OCI-LY7 (cell line): Measurements from ENCODE around the gene AARS1. TPM values are rescaled to one million over a fixed set of nuclear protein-coding genes. Genes with fewer than 3 reads are reported as not detected.

Experiments
- BruUV-seq: library from RNA; stranded (reverse); fragments of 400-500 nt; replicated peaks from 2 replicates; lab custom pipeline; 2021; lab: Mats Ljungman, UMichigan
- CTCF ChIA-PET: fragments of 300-600 bp; sonication (Branson Sonifier 250); formaldehyde crosslinking; loops from one replicate; lab custom pipeline; 2022; ENCODE audit warnings: antibody characterized with exemption; ENCODE audit not compliant: unreplicated experiment; lab: Charles Lee
- POLR2A ChIA-PET: fragments of 300-600 bp; sonication (Branson Sonifier 250); formaldehyde crosslinking; loops from one replicate; lab custom pipeline; 2022; ENCODE audit warnings: antibody characterized with exemption; lab: Charles Lee
- DNase-seq: peaks from one replicate; pipeline ENCODE4 v3.0.0-alpha.2; 2015; ENCODE audit warnings: low spot score
- H2AFZ ChIP-seq: fragments of 200-600 bp; sonication (generic), shearing (Covaris generic); 2 replicates; pipeline ENCODE4 v1.6.1; 2014; ENCODE audit warnings: mild to moderate bottlenecking, antibody characterized with exemption, low read length, moderate library complexity
- H3K27ac ChIP-seq: fragments of 200-600 bp; sonication (generic); 2 replicates; pipeline ENCODE4 v1.5.1; 2014; ENCODE audit warnings: mixed run types, low read depth, mild to moderate bottlenecking, moderate library complexity, low read length, inconsistent platforms; ENCODE audit not compliant: poor library complexity, severe bottlenecking
- H3K36me3 ChIP-seq: fragments of 200-600 bp; sonication (generic); 2 replicates; pipeline ENCODE4 v1.6.1; 2014; ENCODE audit warnings: mild to moderate bottlenecking, antibody characterized with exemption, low read length, moderate library complexity, mixed read lengths; ENCODE audit not compliant: insufficient read depth
- H3K4me1 ChIP-seq: fragments of 200-600 bp; sonication (generic); 2 replicates; pipeline ENCODE4 v1.5.1; 2014; ENCODE audit warnings: mild to moderate bottlenecking, low read length; ENCODE audit not compliant: insufficient read depth, poor library complexity, severe bottlenecking
- H3K4me2 ChIP-seq: fragments of 200-600 bp; sonication (generic); 2 replicates; pipeline ENCODE4 v1.6.1; 2014; ENCODE audit warnings: mild to moderate bottlenecking, low read length
- H3K4me3 ChIP-seq: fragments of 200-600 bp; sonication (generic); 2 replicates; pipeline ENCODE4 v1.5.1; 2014; ENCODE audit warnings: mild to moderate bottlenecking, low read depth, low read length; ENCODE audit not compliant: poor library complexity, severe bottlenecking
- H3K79me2 ChIP-seq: fragments of 200-600 bp; sonication (generic); 2 replicates; pipeline ENCODE4 v1.6.1; 2016; ENCODE audit warnings: low read depth, mild to moderate bottlenecking, low read length, moderate library complexity, mixed read lengths; ENCODE audit not compliant: insufficient read depth
- H3K9me2 ChIP-seq: fragments of 200-600 bp; sonication (generic); 2 replicates; pipeline ENCODE4 v1.6.1; 2016; ENCODE audit warnings: mild to moderate bottlenecking, low read length, mixed read lengths; ENCODE audit not compliant: insufficient read depth
- H3K9me3 ChIP-seq: fragments of 200-600 bp; sonication (generic); 2 replicates; pipeline ENCODE4 v1.6.1; 2014; ENCODE audit warnings: mild to moderate bottlenecking, mixed run types, low read length, mixed read lengths
- H4K20me1 ChIP-seq: fragments of 200-600 bp; sonication (generic); 2 replicates; pipeline ENCODE4 v1.6.1; 2014; ENCODE audit warnings: mild to moderate bottlenecking, antibody characterized with exemption, low read length, moderate library complexity, mixed read lengths; ENCODE audit not compliant: insufficient read depth
- EZH2phosphoT487 ChIP-seq: fragments of 200-600 bp; sonication (generic); IDR thresholded peaks from 2 replicates; pipeline ENCODE4 v1.6.1; 2018; ENCODE audit warnings: low read depth, borderline replicate concordance, mild to moderate bottlenecking, mixed run types, antibody characterized with exemption, low read length, moderate library complexity, mixed read lengths
- intact Hi-C: fragments of 100-400 bp; cut with micrococcal nuclease; formaldehyde crosslinking; loops from one replicate; pipeline ENCODE4 v1.10.0; 2022; ENCODE audit not compliant: unreplicated experiment
- total RNA-seq, 2 experiments: library from RNA; depleted of rRNA in 1 of 2; stranded (reverse); fragments of >200 nt in 1 of 2; shearing (Covaris generic) in 1 of 2; gene quantifications; 2 replicates each; pipeline ENCODE4 v1.2.3, GENCODE V29; 2014 to 2022
- TF ChIP-seq, protein P1 (sequence below): fragments of 200-600 bp; sonication (generic); conservative IDR thresholded peaks from 2 replicates; pipeline ENCODE4 v1.5.1; 2014; ENCODE audit warnings: mild to moderate bottlenecking, antibody characterized with exemption, low read length, moderate library complexity, mixed read lengths

Gene AARS1
- total RNA-seq, 2 experiments from 2014 or later, result 182 to 259 TPM

DNA sequence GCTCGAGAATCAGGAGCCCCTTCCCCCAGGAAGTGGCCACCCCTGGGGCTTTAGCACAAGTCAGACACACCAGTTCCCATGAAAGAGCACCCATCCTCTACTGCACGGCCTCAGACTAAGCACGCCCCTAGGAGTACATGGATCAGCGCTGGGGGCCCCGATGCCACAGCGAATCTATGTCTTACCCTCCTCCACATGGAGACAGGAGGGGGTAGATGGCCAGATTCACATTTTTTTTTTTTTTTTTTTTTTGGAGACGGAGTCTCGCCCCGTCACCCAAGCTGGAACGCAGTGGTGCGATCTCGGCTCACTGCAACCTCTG, 34.4 kb downstream of the AARS1 start:
- TF ChIP-seq, protein P1, sequence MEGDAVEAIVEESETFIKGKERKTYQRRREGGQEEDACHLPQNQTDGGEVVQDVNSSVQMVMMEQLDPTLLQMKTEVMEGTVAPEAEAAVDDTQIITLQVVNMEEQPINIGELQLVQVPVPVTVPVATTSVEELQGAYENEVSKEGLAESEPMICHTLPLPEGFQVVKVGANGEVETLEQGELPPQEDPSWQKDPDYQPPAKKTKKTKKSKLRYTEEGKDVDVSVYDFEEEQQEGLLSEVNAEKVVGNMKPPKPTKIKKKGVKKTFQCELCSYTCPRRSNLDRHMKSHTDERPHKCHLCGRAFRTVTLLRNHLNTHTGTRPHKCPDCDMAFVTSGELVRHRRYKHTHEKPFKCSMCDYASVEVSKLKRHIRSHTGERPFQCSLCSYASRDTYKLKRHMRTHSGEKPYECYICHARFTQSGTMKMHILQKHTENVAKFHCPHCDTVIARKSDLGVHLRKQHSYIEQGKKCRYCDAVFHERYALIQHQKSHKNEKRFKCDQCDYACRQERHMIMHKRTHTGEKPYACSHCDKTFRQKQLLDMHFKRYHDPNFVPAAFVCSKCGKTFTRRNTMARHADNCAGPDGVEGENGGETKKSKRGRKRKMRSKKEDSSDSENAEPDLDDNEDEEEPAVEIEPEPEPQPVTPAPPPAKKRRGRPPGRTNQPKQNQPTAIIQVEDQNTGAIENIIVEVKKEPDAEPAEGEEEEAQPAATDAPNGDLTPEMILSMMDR, result no peak
- TF ChIP-seq EZH2phosphoT487, result no peak
- no peak for DNase-seq
- Histone ChIP-seq H3K36me3 (peaks cover 89% of the 10 kb centered on the region), H3K79me2 (peaks cover 14% of the 10 kb centered on the region), H3K4me1 (no peaks in the 10 kb centered on the region), H3K9me3 (no peaks in the 10 kb centered on the region), H3K4me2 (no peak overlapping the region), H4K20me1 (no peaks in the 10 kb centered on the region), H2AFZ (no peak overlapping the region), H3K27ac (no peak overlapping the region), H3K4me3 (no peak overlapping the region), H3K9me2 (no peaks in the 10 kb centered on the region)
- intact Hi-C loops, result no loop called here
- no TSS peak for BruUV-seq
- ChIA-PET POLR2A (no interaction called here), CTCF (no interaction called here)

DNA sequence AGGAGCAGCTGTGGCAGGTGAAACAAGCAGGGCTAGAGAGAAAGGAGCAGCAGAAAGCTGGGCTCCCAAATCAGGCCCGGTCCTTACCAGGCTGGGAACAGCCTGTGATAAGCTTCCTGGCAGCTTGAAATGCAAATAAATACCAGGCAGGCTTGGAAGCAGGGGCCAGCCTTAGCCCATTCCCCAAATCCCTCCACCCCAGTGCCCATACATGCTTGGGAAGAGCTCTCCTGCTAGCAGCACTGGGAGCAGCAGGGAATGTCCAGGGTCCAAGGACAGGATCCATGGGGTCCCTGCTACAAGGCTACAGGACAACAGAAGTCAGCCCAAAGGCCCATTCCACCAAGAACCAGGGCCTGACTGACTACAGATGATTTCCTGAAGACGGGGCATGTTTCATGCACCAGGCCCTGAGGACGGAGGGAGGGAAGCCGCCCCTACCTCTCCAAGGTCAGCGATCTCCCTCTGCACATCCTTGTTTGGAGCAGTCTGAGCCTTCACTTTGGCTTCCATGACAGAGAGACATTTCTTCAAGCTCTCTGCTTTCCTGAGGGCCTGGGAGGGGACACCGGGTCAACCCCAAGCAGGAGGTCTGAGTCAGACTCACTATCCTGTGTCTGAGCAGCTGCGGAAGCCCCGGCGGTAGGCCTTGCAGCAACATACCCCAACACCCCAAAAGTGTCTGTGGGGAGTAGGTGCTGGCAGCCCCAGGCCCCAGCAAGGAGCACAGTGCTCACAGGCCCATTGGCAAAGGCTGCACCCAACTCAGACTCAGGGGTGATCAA, 34.9 kb downstream of the AARS1 start:
- BruUV-seq, result no TSS peak
- Histone ChIP-seq H2AFZ (no peak overlapping the region), H3K27ac (no peak overlapping the region), H3K79me2 (peaks cover 19% of the 10 kb centered on the region), H4K20me1 (no peaks in the 10 kb centered on the region), H3K9me3 (no peaks in the 10 kb centered on the region), H3K9me2 (no peaks in the 10 kb centered on the region), H3K4me3 (no peak overlapping the region), H3K36me3 (peaks cover 90% of the 10 kb centered on the region), H3K4me1 (peaks cover 5% of the 10 kb centered on the region), H3K4me2 (no peak overlapping the region)
- DNase-seq, result no peak
- CTCF ChIA-PET, result no interaction called here
- TF ChIP-seq EZH2phosphoT487, result no peak
- TF ChIP-seq, protein P1, result peak; percentile 48; the same call in 1 of the 2 replicates
- intact Hi-C loops, result no loop called here
- POLR2A ChIA-PET, result interaction anchor here (0.7 kb wide), 1 partner anchor 32 kb away, joined by 3 read pairs; no protein-coding TSS in a partner anchor
